MCF 10A (cell line): ENCODE measurements around the gene RIIAD1. TPM values are rescaled to one million over a fixed set of nuclear protein-coding genes. Genes with fewer than 3 reads are reported as not detected.

ENCODE experiments used
- BruUV-seq: library from RNA; stranded (reverse); fragments of 400-500 nt; replicated peaks from 2 replicates; lab custom pipeline; 2021; lab: Mats Ljungman, UMichigan
- CTCF ChIA-PET: fragments of 300-600 bp; sonication (Branson Sonifier 250); formaldehyde crosslinking; extraction: SDS; loops from one replicate; lab custom pipeline; 2021; ENCODE audit warnings: antibody characterized with exemption, inconsistent platforms; lab: Yijun Ruan, JAX
- POLR2A ChIA-PET: fragments of 300-600, 350-650 bp; sonication (Branson Sonifier 250); formaldehyde crosslinking; extraction: SDS; loops from one replicate; lab custom pipeline; 2020; ENCODE audit warnings: antibody characterized with exemption, inconsistent platforms; lab: Yijun Ruan, JAX
- DNase-seq: peaks from one replicate; pipeline ENCODE4 v3.0.0-alpha.2; 2018; ENCODE audit not compliant: unreplicated experiment
- H3K27ac Mint-ChIP-seq: one replicate; pipeline ENCODE4 v1.8.0; 2022; ENCODE audit warnings: mild to moderate bottlenecking, low read depth, mixed read lengths; ENCODE audit not compliant: unreplicated experiment
- H3K27me3 Mint-ChIP-seq: one replicate; pipeline ENCODE4 v1.8.0; 2022; ENCODE audit warnings: mixed read lengths; ENCODE audit not compliant: insufficient read depth, unreplicated experiment
- H3K36me3 Mint-ChIP-seq: one replicate; pipeline ENCODE4 v1.8.0; 2022; ENCODE audit warnings: mild to moderate bottlenecking, moderate library complexity, mixed read lengths; ENCODE audit not compliant: insufficient read depth, unreplicated experiment
- H3K4me1 Mint-ChIP-seq: one replicate; pipeline ENCODE4 v1.8.0; 2022; ENCODE audit warnings: mixed read lengths; ENCODE audit not compliant: insufficient read depth, unreplicated experiment
- H3K4me3 Mint-ChIP-seq: one replicate; pipeline ENCODE4 v1.8.0; 2022; ENCODE audit warnings: mild to moderate bottlenecking, moderate library complexity, mixed read lengths; ENCODE audit not compliant: unreplicated experiment
- H3K9me3 Mint-ChIP-seq: one replicate; pipeline ENCODE4 v1.8.0; 2022; ENCODE audit warnings: mixed read lengths; ENCODE audit not compliant: unreplicated experiment
- intact Hi-C: fragments of 100-400 bp; cut with micrococcal nuclease; formaldehyde crosslinking; loops from 2 replicates; pipeline ENCODE4 v1.14.1; 2022
- total RNA-seq: library from RNA; stranded (reverse); gene quantifications from 2 replicates; pipeline ENCODE4 v1.2.3, GENCODE V29; 2022
- TF ChIP-seq, protein P1 (sequence below): fragments of 200-600 bp; IDR thresholded peaks from one replicate; pipeline ENCODE4 v1.8.0; 2022; ENCODE audit warnings: antibody characterized with exemption, mild to moderate bottlenecking; ENCODE audit not compliant: unreplicated experiment

Gene RIIAD1
- total RNA-seq, 1 experiment from 2014 or later, result not detected

- no peak overlapping the region for H3K27ac Mint-ChIP-seq
- TF ChIP-seq, protein P1, sequence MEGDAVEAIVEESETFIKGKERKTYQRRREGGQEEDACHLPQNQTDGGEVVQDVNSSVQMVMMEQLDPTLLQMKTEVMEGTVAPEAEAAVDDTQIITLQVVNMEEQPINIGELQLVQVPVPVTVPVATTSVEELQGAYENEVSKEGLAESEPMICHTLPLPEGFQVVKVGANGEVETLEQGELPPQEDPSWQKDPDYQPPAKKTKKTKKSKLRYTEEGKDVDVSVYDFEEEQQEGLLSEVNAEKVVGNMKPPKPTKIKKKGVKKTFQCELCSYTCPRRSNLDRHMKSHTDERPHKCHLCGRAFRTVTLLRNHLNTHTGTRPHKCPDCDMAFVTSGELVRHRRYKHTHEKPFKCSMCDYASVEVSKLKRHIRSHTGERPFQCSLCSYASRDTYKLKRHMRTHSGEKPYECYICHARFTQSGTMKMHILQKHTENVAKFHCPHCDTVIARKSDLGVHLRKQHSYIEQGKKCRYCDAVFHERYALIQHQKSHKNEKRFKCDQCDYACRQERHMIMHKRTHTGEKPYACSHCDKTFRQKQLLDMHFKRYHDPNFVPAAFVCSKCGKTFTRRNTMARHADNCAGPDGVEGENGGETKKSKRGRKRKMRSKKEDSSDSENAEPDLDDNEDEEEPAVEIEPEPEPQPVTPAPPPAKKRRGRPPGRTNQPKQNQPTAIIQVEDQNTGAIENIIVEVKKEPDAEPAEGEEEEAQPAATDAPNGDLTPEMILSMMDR, result no peak
- intact Hi-C loops, result no loop called here
- no TSS peak for BruUV-seq
- DNase-seq, result peak; percentile 38
- H3K27me3 Mint-ChIP-seq, result no peaks in the 10 kb centered on the region
- CTCF ChIA-PET, result interaction anchor here (0.6 to 1.2 kb wide), 3 partner anchors 22 to 780 kb away, joined by 3 to 8 read pairs (median 3); no protein-coding TSS in a partner anchor
- POLR2A ChIA-PET, result no interaction called here
- no peak overlapping the region for H3K4me3 Mint-ChIP-seq
- no peaks in the 10 kb centered on the region for H3K9me3 Mint-ChIP-seq
- H3K4me1 Mint-ChIP-seq, result peaks cover 14% of the 10 kb centered on the region
- peaks cover 44% of the 10 kb centered on the region for H3K36me3 Mint-ChIP-seq
Observed at GRCh38 chr1:151756291-151756690, 35.0 kb downstream of the RIIAD1 start.

DNA sequence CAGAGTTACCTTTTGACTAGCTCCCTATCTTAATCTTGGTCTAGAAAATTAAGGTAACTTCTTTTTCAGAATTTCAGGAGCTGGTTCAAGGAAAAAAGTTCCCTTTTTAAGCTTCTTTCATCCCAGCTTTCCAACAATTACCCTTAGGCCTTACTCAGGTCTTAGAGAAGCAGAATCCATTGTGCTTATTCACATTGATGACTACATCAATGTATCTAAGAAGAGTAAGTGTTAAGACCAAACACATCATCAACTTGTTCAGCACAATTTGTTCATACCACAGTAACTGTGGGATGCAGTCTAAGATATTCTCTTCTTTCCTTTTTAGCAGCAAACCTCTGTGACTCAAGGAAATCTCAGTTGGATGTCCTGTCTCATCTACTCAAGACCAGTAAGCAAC is 37.9 kb downstream of the RIIAD1 start:
- no peak overlapping the region for H3K4me3 Mint-ChIP-seq
- no peak for DNase-seq
- no peak overlapping the region for H3K27ac Mint-ChIP-seq
- H3K4me1 Mint-ChIP-seq, result peaks cover 19% of the 10 kb centered on the region
- intact Hi-C loops, result no loop called here
- no peaks in the 10 kb centered on the region for H3K9me3 Mint-ChIP-seq
- ChIA-PET POLR2A (interaction anchor here (0.9 to 1.2 kb wide), 2 partner anchors 78 to 300 kb away, joined by 3 to 4 read pairs; partner anchors contain the start of gene POGZ), CTCF (interaction anchor here (0.6 to 2.6 kb wide), 5 partner anchors 8 to 104 kb away, joined by 3 to 16 read pairs (median 6); no protein-coding TSS in a partner anchor)
- TF ChIP-seq, protein P1, result no peak
- BruUV-seq, result no TSS peak
- no peaks in the 10 kb centered on the region for H3K27me3 Mint-ChIP-seq
- H3K36me3 Mint-ChIP-seq, result peaks cover 51% of the 10 kb centered on the region

GRCh38 chr1:151760597-151761385 is 39.5 kb downstream of the RIIAD1 start:
- Mint-ChIP-seq H3K27ac (peak overlapping the region; percentile 61), H3K36me3 (peaks cover 51% of the 10 kb centered on the region), H3K9me3 (no peaks in the 10 kb centered on the region), H3K4me3 (no peak overlapping the region), H3K27me3 (no peaks in the 10 kb centered on the region), H3K4me1 (peaks cover 31% of the 10 kb centered on the region)
- BruUV-seq, result no TSS peak
- TF ChIP-seq, protein P1, result no peak
- ChIA-PET POLR2A (interaction anchor here (0.7 to 1.6 kb wide), 5 partner anchors 11 to 85 kb away, joined by 3 to 4 read pairs (median 3); no protein-coding TSS in a partner anchor), CTCF (interaction anchor here (0.6 to 2.6 kb wide), 6 partner anchors 76 to 420 kb away, joined by 3 to 16 read pairs (median 3); no protein-coding TSS in a partner anchor)
- intact Hi-C loops, result no loop called here
- no peak for DNase-seq
